HUDEP-2 (cell line): Measurements from ENCODE around the gene TBC1D20.
A peak's percentile ranks its signal among the peaks of the same experiment; 100 is the strongest.

ENCODE experiments used
- DNase-seq, 76 experiments: peaks; one replicate each; lab custom pipeline; 2025; ENCODE audit not compliant: unreplicated experiment in 76 of 76; lab: John Stamatoyannopoulos, UW

TBC1D20 gene

GRCh38 chr20:440148-440547 lies 22.2 kb downstream of the TBC1D20 start:
- no peak for DNase-seq

- DNase-seq = peak in 70 of 76 experiments; percentile 11 to 80 (median 54)
These were observed 23.5 kb downstream of the TBC1D20 start for GRCh38 chr20:438571-439469.

GRCh38 chr20:437787-438486 lies 24.4 kb downstream of the TBC1D20 start:
- DNase-seq = no peak

- DNase-seq = no peak
These were observed 25.9 kb downstream of the TBC1D20 start for GRCh38 chr20:436476-436875.

GRCh38 chr20:435558-435957 lies 26.8 kb downstream of the TBC1D20 start:
- no peak for DNase-seq

- no peak for DNase-seq
These were observed 27.5 kb downstream of the TBC1D20 start for GRCh38 chr20:434661-435419.

GRCh38 chr20:434221-434620 lies 28.1 kb downstream of the TBC1D20 start:
- DNase-seq = no peak

GRCh38 chr20:433300-433975 lies 28.9 kb downstream of the TBC1D20 start:
- DNase-seq = no peak

- DNase-seq = no peak
These were observed 29.5 kb downstream of the TBC1D20 start for GRCh38 chr20:432677-433299.

- DNase-seq = no peak
These were observed 30.1 kb downstream of the TBC1D20 start for GRCh38 chr20:432208-432607.

GRCh38 chr20:431012-431904 lies 31.1 kb downstream of the TBC1D20 start:
- peak in 62 of 76 experiments; percentile 7 to 78 (median 48) for DNase-seq

- DNase-seq = no peak
These were observed 32.0 kb downstream of the TBC1D20 start for GRCh38 chr20:430091-430999.

GRCh38 chr20:428658-429200 lies 33.6 kb downstream of the TBC1D20 start:
- DNase-seq = no peak

GRCh38 chr20:427849-428657 lies 34.3 kb downstream of the TBC1D20 start:
- DNase-seq = no peak

- DNase-seq = no peak
These were observed 34.9 kb downstream of the TBC1D20 start for GRCh38 chr20:427401-427800.

GRCh38 chr20:426566-426965 lies 35.8 kb downstream of the TBC1D20 start:
- no peak for DNase-seq

- no peak for DNase-seq
These were observed 40.6 kb downstream of the TBC1D20 start for GRCh38 chr20:421685-422250.
